ENCODE data around the gene ERP44. TPM values are rescaled to one million over a fixed set of nuclear protein-coding genes. Genes with fewer than 3 reads are reported as not detected.

Gene ERP44
- total and polyA plus RNA-seq, 2 donors (not counting 3 experiments of a cell fraction or from before 2014, with no cell fraction given): 9.9 to 21.4 TPM

DNA sequence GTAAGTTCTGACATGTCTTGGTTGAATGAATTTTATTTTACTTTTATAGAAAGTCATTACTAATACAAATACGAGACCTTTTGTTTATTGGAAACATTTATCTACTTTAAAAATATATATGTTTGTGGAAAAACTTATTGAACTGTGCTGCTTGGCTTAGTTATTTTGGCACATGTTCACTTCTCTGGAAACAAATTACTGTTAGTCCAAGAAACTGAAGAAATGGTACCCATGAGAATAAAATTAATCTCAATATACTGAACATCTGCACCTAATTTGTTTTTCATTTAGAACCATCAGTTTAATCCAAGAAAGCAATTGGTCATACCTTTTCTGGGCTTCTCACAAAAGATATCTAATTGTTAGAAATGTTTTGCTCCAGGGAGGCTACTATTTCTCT lies 32.4 kb upstream of the ERP44 start:
- Histone ChIP-seq H3K9me1 (replicated peaks; ENCODE audit: control insufficient read depth, extremely low read depth, insufficient read depth, low read length) (no peaks in the 10 kb centered on the region), H3K36me3 (ENCODE audit: control insufficient read depth in 2 of 2, extremely low read depth in 1 of 2, insufficient read depth in 2 of 2, low read length in 2 of 2) (no peaks in the 10 kb centered on the region), H2AFZ (ENCODE audit: low read depth, low read length) (no peak overlapping the region), H4K20me1 (replicated peaks; ENCODE audit: control insufficient read depth, extremely low read depth, insufficient read depth, low read length) (no peaks in the 10 kb centered on the region), H3K4me3 (replicated peaks in 1 of 3; ENCODE audit: insufficient read depth in 1 of 3, low read depth in 1 of 3, low read length in 3 of 3) (no peak overlapping the region), H3K9ac (replicated peaks; ENCODE audit: extremely low read depth, insufficient read depth, low read length) (no peak overlapping the region), H3K4me1 (ENCODE audit: control insufficient read depth, extremely low read depth, insufficient read depth, low read length) (peaks cover 8% of the 10 kb centered on the region), H3K27ac (ENCODE audit: insufficient read depth, low read depth, low read length) (no peak overlapping the region), H3K4me2 (ENCODE audit: insufficient read depth, low read length) (no peak overlapping the region), H3K79me2 (ENCODE audit: control insufficient read depth, insufficient read depth, low read length) (no peaks in the 10 kb centered on the region), H3K27me3 (ENCODE audit: control insufficient read depth in 2 of 2, insufficient read depth in 2 of 2, low read length in 2 of 2) (no peaks in the 10 kb centered on the region), H3K9me3 (replicated peaks; ENCODE audit: control insufficient read depth, insufficient read depth, low read length) (no peaks in the 10 kb centered on the region)
- dilution Hi-C loops (cut with MboI; ENCODE audit: extremely low pct_ligation_motif_present, low sequenced_read_pairs): no loop called here
- no peak for DNase-seq (ENCODE audit: low read depth, low spot score)
- intact Hi-C loops (cut with micrococcal nuclease): no loop called here
- ChIA-PET CTCF (interaction anchor here (1.0 to 2.4 kb wide), 4 partner anchors 9 to 193 kb away, joined by 3 to 6 read pairs (median 4); no protein-coding TSS in a partner anchor), POLR2A (no interaction called here)
- no peak for TF ChIP-seq GATA2 (IDR thresholded peaks at IDR 0.05; ENCODE audit: insufficient read depth, insufficient read length, low read depth, low read length)
- no peak for TF ChIP-seq MYC (IDR thresholded peaks at IDR 0.05; ENCODE audit: low read depth, low read length)
- TF ChIP-seq, protein P1, sequence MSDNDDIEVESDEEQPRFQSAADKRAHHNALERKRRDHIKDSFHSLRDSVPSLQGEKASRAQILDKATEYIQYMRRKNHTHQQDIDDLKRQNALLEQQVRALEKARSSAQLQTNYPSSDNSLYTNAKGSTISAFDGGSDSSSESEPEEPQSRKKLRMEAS (IDR thresholded peaks at IDR 0.05; ENCODE audit: insufficient read depth, insufficient read length): no peak
- TF ChIP-seq EZH2 (IDR thresholded peaks at IDR 0.05; ENCODE audit: borderline replicate concordance, low read depth, low read length, severe bottlenecking): no peak
- TF ChIP-seq POLR2AphosphoS5 (IDR thresholded peaks at IDR 0.05; ENCODE audit: insufficient read depth, low read depth, low read length): no peak
- TF ChIP-seq, protein P2, sequence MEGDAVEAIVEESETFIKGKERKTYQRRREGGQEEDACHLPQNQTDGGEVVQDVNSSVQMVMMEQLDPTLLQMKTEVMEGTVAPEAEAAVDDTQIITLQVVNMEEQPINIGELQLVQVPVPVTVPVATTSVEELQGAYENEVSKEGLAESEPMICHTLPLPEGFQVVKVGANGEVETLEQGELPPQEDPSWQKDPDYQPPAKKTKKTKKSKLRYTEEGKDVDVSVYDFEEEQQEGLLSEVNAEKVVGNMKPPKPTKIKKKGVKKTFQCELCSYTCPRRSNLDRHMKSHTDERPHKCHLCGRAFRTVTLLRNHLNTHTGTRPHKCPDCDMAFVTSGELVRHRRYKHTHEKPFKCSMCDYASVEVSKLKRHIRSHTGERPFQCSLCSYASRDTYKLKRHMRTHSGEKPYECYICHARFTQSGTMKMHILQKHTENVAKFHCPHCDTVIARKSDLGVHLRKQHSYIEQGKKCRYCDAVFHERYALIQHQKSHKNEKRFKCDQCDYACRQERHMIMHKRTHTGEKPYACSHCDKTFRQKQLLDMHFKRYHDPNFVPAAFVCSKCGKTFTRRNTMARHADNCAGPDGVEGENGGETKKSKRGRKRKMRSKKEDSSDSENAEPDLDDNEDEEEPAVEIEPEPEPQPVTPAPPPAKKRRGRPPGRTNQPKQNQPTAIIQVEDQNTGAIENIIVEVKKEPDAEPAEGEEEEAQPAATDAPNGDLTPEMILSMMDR (IDR thresholded peaks at IDR 0.05; ENCODE audit: extremely low read depth in 1 of 2, insufficient read depth in 1 of 2, low read depth in 1 of 2, low read length in 2 of 2): no peak
- FAIRE-seq: no peak
- no TSS peak for BruUV-seq (replicated peaks)

Measured in endothelial cell of umbilical vein (primary cell).